Neural cell (in vitro differentiated cells): ENCODE results near the gene HAPSTR1. TPM values are rescaled to one million over a fixed set of nuclear protein-coding genes. Genes with fewer than 3 reads are reported as not detected.

Source experiments
- H2AFZ ChIP-seq: fragments of 200-600, 300-800 bp; sonication (generic), shearing (Covaris generic); 2 replicates; pipeline ENCODE4 v1.6.0; 2014; ENCODE audit warnings: low read depth, mild to moderate bottlenecking, antibody characterized with exemption, low read length, moderate library complexity
- H3F3A ChIP-seq: fragments of 200-600 bp; shearing (Covaris generic); 2 replicates; pipeline ENCODE4 v1.6.1; 2016; ENCODE audit warnings: mild to moderate bottlenecking, moderate library complexity, mixed read lengths, antibody characterized with exemption, low read length; ENCODE audit not compliant: insufficient read depth, poor library complexity, severe bottlenecking
- H3K27ac ChIP-seq: fragments of 200-600, 300-800 bp; sonication (generic), shearing (Covaris generic); 2 replicates; pipeline ENCODE4 v1.5.1; 2014; ENCODE audit warnings: mild to moderate bottlenecking, low read length, moderate library complexity
- H3K27me3 ChIP-seq: fragments of 300-800, 200-600 bp; sonication (generic), shearing (Covaris generic); 2 replicates; pipeline ENCODE4 v1.6.0; 2014; ENCODE audit warnings: mild to moderate bottlenecking, low read depth, low read length, moderate library complexity; ENCODE audit not compliant: insufficient read depth
- H3K36me3 ChIP-seq: fragments of 300-800, 200-600 bp; sonication (generic), shearing (Covaris generic); 2 replicates; pipeline ENCODE4 v1.5.1; 2014; ENCODE audit warnings: mild to moderate bottlenecking, antibody characterized with exemption, low read length, moderate library complexity; ENCODE audit not compliant: insufficient read depth
- H3K4me2 ChIP-seq: fragments of 300-800, 200-600 bp; sonication (generic), shearing (Covaris generic); 2 replicates; pipeline ENCODE4 v1.6.0; 2014; ENCODE audit warnings: mild to moderate bottlenecking, low read length
- H3K4me3 ChIP-seq: fragments of 300-800, 200-600 bp; sonication (generic), shearing (Covaris generic); 2 replicates; pipeline ENCODE4 v1.5.1; 2014; ENCODE audit warnings: mild to moderate bottlenecking, low read length, moderate library complexity
- H3K79me2 ChIP-seq: fragments of 200-600 bp; shearing (Covaris generic); replicated peaks from 2 replicates; pipeline ENCODE4 v1.6.0; 2014; ENCODE audit warnings: mild to moderate bottlenecking, low read length, moderate library complexity; ENCODE audit not compliant: insufficient read depth
- H3K9ac ChIP-seq: fragments of 300-800, 200-600 bp; sonication (generic), shearing (Covaris generic); 2 replicates; pipeline ENCODE4 v1.6.1; 2016; ENCODE audit warnings: mild to moderate bottlenecking, low read length, mixed read lengths
- H3K9me2 ChIP-seq: fragments of 200-600 bp; shearing (Covaris generic); 2 replicates; pipeline ENCODE4 v1.6.1; 2016; ENCODE audit warnings: mild to moderate bottlenecking, low read length, mixed read lengths; ENCODE audit not compliant: insufficient read depth
- H3K9me3 ChIP-seq: fragments of 200-600, 300-800 bp; sonication (generic), shearing (Covaris generic); 2 replicates; pipeline ENCODE4 v1.6.1; 2016; ENCODE audit warnings: mild to moderate bottlenecking, mixed run types, low read length, moderate library complexity, mixed read lengths
- H4K20me1 ChIP-seq: fragments of 200-600 bp; shearing (Covaris generic); 2 replicates; pipeline ENCODE4 v1.6.1; 2016; ENCODE audit warnings: mild to moderate bottlenecking, mixed run types; ENCODE audit not compliant: insufficient read depth
- CTCF ChIP-seq: fragments of 450-650 bp; IDR thresholded peaks from 2 replicates; pipeline ENCODE4 v1.5.1; 2014; ENCODE audit warnings: antibody characterized with exemption, mild to moderate bottlenecking, moderate library complexity; ENCODE audit not compliant: poor library complexity, severe bottlenecking
- EP300 ChIP-seq: fragments of 450-650 bp; conservative IDR thresholded peaks from 2 replicates; pipeline ENCODE4 v1.6.1; 2014; ENCODE audit warnings: antibody characterized with exemption, mild to moderate bottlenecking, moderate library complexity; ENCODE audit not compliant: poor library complexity, severe bottlenecking
- EZH2 ChIP-seq: fragments of 200-600, 300-800 bp; shearing (Covaris generic), sonication (generic); IDR thresholded peaks from 2 replicates; pipeline ENCODE4 v1.6.1; 2014; ENCODE audit warnings: antibody characterized with exemption, low read length, borderline replicate concordance, mild to moderate bottlenecking; ENCODE audit not compliant: insufficient read depth, poor library complexity, severe bottlenecking
- MXI1 ChIP-seq: fragments of 450-650 bp; conservative IDR thresholded peaks from 2 replicates; pipeline ENCODE4 v1.6.1; 2014; ENCODE audit warnings: antibody characterized with exemption, mild to moderate bottlenecking; ENCODE audit not compliant: poor library complexity, severe bottlenecking
- POLR2AphosphoS5 ChIP-seq: IDR thresholded peaks from 2 replicates; pipeline ENCODE4 v1.6.1; 2012
- RAD21 ChIP-seq: fragments of 450-650 bp; conservative IDR thresholded peaks from 2 replicates; pipeline ENCODE4 v1.6.1; 2014; ENCODE audit warnings: antibody characterized with exemption, mild to moderate bottlenecking, moderate library complexity
- REST ChIP-seq: IDR thresholded peaks from 2 replicates; pipeline ENCODE4 v1.6.1; 2012; ENCODE audit warnings: borderline replicate concordance
- SMC3 ChIP-seq: fragments of 450-650 bp; conservative IDR thresholded peaks from 2 replicates; pipeline ENCODE4 v1.6.1; 2014; ENCODE audit warnings: antibody characterized with exemption, mild to moderate bottlenecking, moderate library complexity; ENCODE audit not compliant: poor library complexity
- TAF1 ChIP-seq: IDR thresholded peaks from 2 replicates; pipeline ENCODE4 v1.6.1; 2012; ENCODE audit warnings: low read depth
- polyA plus RNA-seq: library from polyadenylated mRNA; depleted of rRNA; stranded (reverse); fragments of >200 nt; gene quantifications from 2 replicates; pipeline ENCODE4 v1.2.3, GENCODE V29; 2014

HAPSTR1 gene
- polyA plus RNA-seq, 1 donor from 2014 or later = 60.7 TPM

GRCh38 chr16:9075299-9076071, 16.0 kb upstream of the HAPSTR1 start:
- no peaks in the 10 kb centered on the region for H3F3A ChIP-seq
- H3K9me3 ChIP-seq = no peaks in the 10 kb centered on the region
- TF ChIP-seq EP300 (no peak), MXI1 (no peak), RAD21 (no peak), TAF1 (no peak), CTCF (no peak), POLR2AphosphoS5 (no peak), EZH2 (no peak), REST (no peak), SMC3 (no peak)
- H4K20me1 ChIP-seq = no peaks in the 10 kb centered on the region
- no peaks in the 10 kb centered on the region for H3K9me2 ChIP-seq
- no peaks in the 10 kb centered on the region for H3K27me3 ChIP-seq
- no peak overlapping the region for H3K4me2 ChIP-seq
- no peaks in the 10 kb centered on the region for H3K36me3 ChIP-seq
- no peaks in the 10 kb centered on the region for H3K79me2 ChIP-seq
- no peak overlapping the region for H2AFZ ChIP-seq
- no peak overlapping the region for H3K27ac ChIP-seq
- H3K4me3 ChIP-seq = no peak overlapping the region
- no peak overlapping the region for H3K9ac ChIP-seq

GRCh38 chr16:9077091-9077809, 14.2 kb upstream of the HAPSTR1 start:
- Histone ChIP-seq H3K4me2 (no peak overlapping the region), H3F3A (no peaks in the 10 kb centered on the region), H3K4me3 (no peak overlapping the region), H3K36me3 (no peaks in the 10 kb centered on the region), H3K9me2 (no peaks in the 10 kb centered on the region), H4K20me1 (no peaks in the 10 kb centered on the region), H3K27me3 (no peaks in the 10 kb centered on the region), H3K9me3 (no peaks in the 10 kb centered on the region), H3K79me2 (no peaks in the 10 kb centered on the region), H2AFZ (no peak overlapping the region), H3K27ac (no peak overlapping the region), H3K9ac (no peak overlapping the region)
- no peak for TF ChIP-seq REST
- TF ChIP-seq SMC3 = no peak
- no peak for TF ChIP-seq POLR2AphosphoS5
- no peak for TF ChIP-seq MXI1
- no peak for TF ChIP-seq EZH2
- no peak for TF ChIP-seq EP300
- no peak for TF ChIP-seq TAF1
- no peak for TF ChIP-seq CTCF
- no peak for TF ChIP-seq RAD21
